GM21723 (cell line): Measurements from ENCODE around the gene ROR2.

Source experiments
- ATAC-seq: cut with Tn5 transposase; IDR thresholded peaks from one replicate; pipeline ENCODE4 v1.9.1; 2021; ENCODE audit warnings: mild to moderate bottlenecking, moderate library complexity; ENCODE audit not compliant: unreplicated experiment

ROR2 gene

DNA sequence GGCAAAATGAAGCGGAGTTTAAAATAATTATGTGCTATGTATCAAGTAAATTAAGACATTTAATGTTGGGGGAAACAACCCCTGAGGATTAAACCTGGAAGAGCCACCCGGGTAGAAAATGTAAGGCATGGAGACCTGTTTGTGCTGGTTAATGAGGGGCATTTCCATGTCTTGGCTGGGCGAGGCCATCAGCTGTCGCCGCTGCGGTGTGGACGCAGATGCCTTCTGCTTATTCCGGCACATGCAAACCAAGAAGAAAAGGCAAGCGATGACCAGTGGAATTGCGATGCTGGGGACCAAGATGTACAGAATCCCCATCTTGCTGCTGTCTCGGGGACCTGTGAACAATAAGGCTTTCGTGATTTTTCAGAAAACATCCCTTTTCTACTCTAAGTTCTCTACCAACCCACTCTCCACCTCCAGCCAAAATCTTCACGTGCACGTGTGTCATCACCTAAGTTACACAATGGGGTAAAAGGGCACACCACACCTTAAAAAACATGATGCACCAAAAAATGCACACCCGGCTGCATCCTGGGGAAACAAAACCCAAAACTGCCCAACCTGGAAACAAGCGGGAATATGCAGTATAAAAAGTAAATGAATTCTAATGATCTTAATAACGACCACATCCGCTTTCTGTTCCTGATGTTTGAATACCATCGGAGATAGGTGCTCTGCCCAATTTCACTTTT lies 223.5 kb downstream of the ROR2 start:
- ATAC-seq: no peak

DNA sequence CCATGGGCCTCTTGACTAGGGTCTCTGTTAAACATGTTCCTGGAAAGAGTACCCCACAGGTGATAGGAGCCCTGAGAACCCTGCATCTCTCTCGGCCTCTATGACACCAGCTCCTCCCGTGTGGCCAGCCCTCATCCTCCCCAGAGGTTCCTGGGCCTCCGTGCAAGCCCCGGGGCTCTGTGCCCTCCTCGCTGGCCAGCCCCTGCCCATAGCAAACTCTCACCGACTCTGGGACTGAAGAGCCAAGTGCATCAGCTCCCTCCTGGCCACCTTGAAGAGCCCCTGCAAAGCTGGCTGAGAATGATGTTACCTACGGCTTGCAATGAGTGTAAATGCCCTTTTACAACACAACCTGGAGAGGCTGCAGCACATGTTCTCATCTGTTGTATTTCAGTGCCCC lies 224.4 kb downstream of the ROR2 start:
- no peak for ATAC-seq

DNA sequence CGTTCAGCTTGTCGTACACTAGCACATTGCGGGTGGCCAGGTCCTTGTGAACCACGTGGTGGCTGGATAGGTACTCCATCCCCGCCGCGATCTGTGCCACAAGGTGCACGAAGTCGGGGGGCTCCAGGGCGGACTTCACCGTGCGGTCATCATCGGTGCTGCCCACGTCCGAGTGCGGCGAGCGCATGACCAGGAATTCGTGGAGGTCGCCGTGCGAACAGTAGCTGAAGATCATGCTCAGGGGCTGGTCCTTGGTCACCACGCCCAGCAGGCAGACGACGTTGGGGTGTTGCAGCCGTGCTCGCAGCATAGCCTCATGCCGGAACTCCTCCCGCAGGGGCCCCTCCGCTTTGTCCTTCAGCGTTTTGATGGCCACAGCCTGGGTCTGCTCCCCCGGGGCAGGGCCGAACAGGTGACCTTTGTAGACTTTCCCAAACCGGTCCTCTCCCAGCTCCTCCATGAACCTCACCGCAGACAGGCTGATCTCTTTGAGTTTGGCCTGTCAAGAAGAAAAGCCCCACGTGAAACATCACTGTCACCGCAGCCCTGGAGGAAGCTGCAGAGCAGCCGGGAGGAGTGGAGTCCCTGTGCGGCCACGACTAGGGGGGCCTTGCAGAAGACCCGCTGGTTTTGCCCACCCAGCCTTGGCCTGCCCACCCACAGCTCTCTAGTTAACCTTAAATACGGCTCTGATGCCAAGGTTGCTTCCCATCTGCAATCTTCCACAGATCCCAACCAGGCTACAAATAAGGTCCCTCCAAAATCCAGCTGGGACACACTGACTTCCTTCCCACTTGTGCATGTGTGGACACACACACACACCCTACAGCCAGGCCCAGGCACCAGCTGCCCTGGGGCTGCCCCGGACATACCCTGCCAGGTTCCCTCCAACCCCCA lies 225.2 kb downstream of the ROR2 start:
- ATAC-seq: no peak

DNA sequence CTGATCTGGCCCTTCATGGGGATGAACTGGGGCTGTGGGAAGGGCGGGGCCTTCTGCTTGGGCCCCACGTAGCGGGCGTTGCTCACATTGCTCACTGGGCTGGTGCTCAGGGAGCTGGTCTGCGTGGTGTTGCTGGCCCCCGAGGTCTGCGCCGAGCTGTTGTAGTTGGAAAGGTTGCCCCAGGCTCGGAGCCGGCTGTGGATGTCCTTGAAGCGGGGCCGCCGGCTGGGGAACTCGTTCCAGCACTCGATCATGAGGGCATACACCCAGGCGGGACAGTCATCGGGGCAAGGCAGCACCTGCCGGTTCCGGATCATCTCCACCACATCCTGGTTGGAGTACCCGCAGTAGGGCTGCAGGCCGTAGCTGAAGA lies 226.0 kb downstream of the ROR2 start:
- no peak for ATAC-seq

DNA sequence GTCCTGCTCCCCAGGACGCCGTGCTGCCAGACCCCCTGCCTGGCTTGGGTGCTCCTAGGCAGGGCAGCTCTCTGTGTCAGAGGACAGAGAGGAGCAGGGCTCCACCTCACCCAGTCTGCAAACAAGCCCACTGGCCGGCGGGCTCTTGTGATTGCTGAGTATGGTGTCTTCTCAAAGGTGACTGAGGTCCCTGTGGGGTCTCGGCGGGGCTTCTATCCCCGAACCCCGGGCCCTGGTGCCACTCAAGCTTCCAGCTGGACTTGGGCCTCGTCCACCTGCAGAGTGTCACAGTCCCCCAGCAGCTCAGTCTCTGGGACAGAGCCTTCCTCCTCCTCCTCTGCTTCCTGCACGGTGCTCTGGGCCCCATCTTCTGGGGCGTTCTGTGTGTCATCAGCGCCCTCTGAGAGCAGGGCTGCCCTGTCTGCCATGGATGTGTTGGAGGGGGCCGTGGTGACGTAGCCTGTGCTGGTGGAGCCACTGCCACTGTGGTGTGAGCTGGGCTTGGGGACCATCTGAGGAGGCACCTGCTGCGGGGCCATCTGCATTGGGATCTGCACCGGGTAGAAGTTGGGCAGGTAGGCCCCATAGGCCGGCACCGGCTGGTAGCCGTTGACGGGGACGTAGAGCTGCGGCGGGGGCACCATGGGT lies 226.5 kb downstream of the ROR2 start:
- ATAC-seq: no peak

DNA sequence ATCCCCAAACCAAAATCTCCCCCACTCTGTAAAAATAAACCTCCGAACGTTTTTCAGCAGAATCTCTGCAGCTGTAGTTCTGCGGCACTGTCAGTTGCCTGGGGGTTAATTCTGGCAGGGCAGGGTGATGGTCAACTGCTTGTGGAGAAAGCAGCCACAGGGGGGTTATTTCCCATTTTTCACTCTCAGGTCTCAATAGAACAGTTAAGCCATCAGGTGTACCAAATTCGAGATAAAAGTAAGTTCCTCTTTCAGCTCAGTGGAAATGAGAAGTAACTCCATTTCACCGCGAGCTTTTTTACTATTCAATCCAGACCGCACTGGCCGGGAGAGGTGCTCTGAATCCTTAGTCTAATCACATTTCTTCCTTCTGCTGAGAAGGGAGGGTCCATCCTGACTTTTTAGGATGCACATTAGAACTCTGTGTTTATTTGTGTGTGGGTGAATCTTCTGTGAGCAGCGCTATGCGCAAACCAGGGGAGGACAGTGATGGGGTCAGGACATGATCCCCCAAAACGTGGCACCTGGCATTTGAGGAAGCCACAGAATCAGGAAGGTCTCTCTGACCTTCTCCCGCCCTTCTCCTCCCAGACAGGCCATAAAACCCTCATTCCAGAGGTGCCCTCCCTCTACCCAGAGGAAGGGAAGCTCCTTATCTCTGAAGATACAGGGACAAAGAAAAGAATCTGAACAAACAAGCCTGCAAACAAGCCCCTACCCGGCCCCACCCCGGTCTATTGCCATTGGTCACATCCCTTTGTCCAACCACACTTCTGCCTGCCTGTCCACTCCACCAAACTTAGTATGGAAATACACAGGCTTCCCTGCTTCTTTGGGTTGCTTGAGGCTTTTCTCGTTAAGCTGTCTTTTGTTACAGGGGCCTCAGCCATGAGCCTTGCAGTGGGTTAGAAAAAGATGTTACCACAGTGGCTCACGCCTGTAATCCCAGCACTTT lies 229.0 kb downstream of the ROR2 start:
- peak; percentile 78 for ATAC-seq

DNA sequence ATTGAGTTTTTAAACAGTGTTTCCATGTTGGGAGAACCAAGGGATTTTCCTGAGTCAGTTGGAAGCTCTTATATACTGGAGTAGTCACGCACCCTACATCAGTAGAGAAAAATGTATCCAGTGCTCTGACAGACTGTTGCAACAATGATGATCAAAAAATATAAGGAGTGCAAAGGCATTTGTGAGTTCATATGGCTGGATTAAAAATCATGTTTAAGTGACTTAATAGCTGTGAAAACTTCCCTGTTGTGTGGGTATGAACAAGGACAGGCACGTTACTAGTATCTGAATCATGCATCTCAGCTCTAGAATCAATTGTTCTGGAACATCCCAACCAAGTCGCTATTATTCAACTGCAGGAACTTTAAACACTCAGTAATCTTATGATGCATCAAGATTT lies 229.7 kb downstream of the ROR2 start:
- ATAC-seq: no peak

DNA sequence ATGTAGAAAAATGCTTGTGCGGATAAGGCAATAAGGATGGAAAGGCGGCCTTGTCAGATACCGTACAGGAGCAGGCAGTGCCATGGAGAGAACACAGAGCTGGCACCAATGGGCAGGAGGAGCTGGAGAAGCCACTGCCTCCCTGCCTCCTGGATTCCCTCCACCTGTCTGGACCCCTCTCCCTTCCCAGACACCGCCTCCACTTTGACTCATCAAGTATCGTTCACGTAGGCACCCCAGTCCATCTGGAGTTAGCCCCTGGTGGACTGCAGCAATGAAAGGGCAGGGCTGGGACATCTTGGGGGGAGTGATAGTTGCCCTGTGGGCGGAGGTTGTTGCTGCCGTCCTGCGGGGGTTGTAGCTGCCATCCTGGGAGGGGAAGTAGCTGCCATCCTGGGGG lies 232.0 kb downstream of the ROR2 start:
- no peak for ATAC-seq

DNA sequence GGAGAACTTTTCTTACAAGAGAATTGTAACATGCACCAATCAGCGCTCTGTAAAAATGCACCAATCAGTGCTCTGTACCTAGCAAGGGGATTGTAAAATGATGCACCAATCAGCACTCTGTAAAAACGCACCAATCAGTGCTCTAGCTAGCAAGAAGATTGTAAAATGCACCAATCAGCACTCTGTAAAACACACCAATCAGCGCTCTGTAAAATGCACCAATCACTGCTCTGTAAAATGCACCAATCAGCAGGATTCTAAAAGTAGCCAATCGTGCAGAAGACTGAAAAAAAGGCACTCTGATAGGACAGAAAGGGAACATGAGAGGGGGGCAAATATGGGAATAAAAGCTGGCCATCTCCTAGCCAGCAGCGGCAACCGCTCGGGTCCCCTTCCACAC lies 233.2 kb downstream of the ROR2 start:
- no peak for ATAC-seq

DNA sequence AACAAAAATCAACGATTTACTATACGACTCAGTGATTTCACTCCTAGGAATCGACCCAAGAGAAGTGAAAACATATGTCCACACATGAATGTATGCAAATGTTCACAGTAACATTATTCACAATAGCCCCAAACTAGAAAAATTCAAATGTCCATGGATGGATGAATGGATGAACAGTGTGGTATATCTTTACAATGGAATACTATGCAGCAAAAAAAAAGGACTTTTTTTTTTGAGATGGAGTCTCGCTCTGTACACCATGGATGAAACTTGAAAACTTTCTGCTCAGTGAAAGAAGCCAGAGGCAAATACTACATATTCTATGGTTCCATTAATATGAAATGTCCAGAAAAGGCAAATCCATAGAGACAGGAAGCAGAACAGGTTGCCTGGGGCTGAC lies 233.8 kb downstream of the ROR2 start:
- ATAC-seq: no peak

DNA sequence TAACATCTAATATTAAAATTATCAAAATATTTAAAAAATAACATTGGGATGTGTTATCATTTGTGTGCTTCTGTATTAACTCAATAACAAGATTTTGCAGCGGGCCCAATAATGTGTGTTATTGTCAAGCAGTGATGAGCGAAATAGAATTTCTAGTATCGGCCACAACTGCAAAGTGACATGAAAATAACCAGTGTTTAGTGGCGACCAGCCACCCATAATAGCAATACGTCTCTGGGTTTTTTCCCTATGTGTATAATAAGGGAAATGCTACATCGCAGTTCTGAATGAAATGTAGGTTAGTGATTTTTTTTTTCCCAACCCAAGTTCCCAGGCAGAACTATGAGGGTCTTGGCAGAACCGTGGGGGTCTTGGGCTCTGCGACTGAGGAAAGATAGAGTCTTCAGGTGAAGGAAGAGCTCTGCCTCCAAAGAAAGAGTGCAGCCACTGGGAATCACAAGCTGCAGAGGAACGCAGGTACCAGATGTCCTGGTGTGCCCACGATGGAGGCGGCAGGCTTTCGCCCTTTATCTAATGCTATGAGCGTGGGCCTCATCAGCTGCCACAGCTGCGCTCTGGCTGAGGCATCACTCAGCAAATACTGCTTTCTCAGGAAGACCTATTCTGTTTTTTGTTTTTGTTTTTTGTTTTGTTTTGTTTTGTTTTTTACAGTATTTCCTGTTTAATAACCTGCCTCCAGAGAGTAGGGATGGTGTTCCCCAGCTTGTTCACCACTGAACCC lies 235.0 kb downstream of the ROR2 start:
- no peak for ATAC-seq

DNA sequence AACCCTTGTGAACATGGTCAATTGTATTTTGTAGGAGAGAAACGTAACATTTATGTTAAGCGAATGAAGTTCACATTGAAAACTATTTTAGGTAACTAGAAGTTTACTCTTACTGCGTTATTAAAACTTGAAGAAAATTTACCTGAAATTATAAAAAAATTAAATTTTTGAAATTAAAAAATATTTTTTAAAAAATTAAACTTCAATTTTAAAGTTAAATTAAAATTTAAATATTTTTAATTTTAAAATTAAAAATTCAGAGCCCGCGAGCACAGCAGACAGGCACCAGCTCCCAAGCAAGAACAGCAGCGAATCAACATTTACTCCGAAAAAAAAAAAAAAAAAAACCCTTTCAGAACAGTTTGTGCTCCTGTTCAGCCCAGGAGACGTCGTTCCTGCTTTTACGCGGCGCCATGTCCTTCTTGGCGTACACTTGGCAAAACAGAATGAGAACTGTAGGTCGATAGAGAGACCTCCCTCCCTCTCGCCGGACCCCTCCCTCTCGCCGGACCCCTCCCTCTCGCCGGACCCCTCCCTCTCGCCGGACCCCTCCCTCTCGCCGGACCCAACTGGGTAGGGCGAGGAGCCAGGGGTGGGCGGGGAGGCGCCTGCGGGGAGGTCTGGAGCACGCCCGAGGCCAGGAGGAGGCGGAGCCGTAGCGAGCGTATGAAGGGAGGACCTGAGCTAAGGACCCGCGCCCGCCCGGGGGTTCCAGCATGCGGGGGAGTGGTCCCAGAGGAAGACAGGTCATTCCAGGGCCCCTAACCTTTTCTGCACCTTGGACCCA lies 235.8 kb downstream of the ROR2 start:
- peak; percentile 41 for ATAC-seq

DNA sequence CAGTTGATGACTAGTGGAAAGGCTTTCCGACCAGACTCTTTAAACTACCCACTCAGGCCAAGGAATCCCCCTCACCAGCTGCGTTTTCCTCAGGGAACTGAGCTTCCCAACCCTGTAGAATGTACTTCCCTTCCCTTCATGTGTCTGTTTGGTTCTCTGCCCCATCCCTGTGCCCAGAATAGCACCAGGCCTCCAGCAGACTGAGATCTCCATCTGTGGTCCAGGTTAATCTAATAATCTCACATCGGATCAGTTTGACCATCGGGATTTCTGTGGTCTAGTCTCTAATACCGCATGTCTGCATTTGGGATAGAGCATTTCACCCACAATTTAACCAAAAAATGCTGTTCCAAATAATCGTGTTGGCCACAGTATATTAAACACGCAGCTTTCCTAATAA lies 237.2 kb downstream of the ROR2 start:
- ATAC-seq: no peak

DNA sequence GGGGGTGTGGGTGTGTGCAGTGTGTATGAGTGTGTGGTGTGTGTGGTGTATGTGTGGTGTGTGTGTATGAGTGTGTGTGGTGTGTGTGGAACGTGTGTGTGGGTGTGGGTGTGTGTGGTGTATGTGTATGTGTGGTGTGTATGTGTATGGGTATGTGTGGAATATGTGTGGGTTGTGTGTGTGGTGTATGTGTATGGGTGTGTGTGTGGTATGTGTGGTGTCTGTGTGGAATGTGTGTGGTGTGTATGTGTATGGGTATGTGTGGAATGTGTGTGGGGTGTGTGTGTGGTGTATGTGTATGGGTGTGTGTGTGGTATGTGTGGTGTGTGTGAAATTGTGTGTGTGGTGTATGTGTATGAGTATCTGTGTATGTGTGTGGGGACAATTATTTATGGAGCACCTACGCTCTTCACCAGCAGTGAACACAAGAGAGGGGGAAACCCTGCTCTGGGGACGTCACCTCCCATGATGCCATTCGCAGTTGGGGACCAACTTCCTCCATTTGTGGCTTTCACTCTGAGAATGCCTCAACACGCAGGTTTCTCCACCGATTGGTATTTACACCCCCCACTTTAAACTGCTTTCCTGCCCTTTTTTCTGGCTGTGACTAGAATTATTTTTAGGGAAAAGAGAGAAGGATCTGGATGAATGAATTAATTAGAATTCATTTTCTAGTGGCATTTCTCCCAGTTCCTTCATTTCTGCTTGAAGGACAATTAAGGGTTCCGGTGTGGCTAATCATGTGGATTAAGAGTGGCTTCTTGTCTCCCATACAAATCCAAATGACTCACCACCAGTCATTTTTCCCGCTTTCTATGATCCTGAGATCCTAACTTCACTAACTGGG lies 238.1 kb downstream of the ROR2 start:
- peak; percentile 89 for ATAC-seq

DNA sequence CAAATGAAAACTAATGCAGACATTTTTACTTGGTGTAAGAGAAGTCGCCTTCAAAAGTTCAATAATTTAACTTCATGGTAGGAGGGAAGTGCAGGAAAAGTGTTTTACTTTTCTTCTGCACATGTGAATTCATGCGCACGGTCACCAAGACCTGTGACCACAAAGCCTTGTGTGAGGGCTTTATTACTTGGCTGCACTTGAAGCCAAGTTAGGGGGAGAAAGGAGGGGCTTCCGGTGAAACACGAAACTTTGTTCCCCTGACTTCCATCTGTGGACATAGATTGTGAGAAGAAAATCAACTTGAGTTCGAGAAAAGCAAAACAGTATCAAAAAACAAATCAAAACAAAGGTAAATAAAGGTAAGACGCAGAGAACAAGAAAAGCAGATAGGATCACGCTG lies 239.9 kb downstream of the ROR2 start:
- ATAC-seq: no peak

DNA sequence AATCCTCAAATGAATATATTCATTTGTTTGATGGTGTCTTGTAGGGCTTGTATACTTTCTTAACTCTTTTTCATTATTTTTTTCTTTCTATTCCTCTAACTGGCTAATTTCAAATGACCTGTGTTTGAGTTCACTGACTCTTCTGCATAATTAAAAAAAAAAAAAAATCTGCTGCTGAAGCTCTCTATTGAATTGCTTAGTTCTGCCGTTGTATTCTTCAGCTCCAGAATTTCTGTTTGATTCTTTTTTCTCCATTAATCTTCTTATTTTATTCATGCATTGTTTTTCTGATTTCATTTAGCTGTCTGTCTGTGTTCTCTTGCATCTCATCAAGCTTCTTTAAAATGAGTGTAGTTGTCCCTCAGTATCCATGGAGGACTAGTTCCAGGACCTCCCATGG lies 244.6 kb downstream of the ROR2 start:
- ATAC-seq: no peak

DNA sequence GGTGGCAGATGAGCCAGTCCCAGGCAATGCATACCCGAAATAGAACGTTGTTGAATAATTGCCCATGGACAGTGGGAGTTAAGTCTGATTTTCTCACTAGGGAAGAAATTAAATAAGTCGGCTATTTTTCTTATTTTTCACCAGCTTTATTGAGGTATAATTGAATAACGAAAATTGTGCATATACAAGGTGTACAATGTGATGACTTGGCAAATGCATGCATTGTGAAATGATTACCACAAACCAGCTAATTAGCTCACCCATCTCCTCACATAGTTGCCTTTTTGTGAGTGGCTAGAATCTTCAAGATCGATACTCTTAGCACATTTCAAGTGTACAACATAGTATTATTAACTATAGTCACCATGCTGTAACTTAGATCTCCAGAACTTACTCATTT lies 249.6 kb downstream of the ROR2 start:
- ATAC-seq: no peak

DNA sequence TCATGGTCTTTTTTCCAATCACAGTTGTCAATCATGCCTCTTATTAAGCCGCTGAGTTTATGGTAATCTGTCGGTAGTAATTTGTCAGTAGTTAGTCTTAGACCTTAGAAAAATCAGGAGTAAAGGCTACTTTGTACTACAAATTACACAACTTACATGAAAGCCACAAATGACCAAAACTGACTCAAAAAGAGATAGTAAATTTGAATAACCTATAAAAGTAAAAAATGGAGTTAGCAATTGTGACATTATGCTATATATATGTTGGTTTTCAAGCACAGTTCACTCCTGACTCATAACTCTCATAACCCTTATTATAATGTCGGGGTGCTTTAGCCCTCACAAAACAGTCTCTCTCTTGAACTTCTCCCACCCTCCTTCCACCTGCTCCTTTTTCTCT lies 251.8 kb downstream of the ROR2 start:
- no peak for ATAC-seq
